Measurements from ENCODE around the gene GPR84. TPM values are rescaled to one million over a fixed set of nuclear protein-coding genes. Genes with fewer than 3 reads are reported as not detected.

Gene GPR84
- total and polyA plus RNA-seq, 9 of the 15 experiments (the other 6 are each of a cell fraction or from before 2014, with no cell fraction given) = 0.07 to 0.18 (median 0.11) TPM; not detected in 5

DNA sequence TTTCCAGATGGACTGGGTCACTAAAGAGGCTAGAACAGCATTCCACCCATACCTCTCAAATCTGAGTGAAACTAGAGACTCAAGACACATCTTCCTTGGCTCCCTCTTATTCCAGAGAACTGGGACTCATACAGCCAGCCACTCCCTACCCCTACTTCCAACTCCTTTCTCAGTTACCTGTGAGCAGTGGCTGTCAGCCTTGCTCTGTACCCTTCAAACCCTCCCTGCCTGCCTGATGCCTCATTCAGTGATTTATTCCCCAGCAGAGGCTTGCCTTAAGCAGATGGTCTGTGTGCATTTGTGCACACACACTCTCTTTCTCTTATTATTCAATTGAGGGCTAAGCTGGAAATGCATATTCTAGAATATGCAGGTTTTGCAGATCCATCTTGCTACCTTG, 14.6 kb downstream of the GPR84 start:
- ChIA-PET CTCF (ENCODE audit: low intra/inter-chr PET ratio) (interaction anchor here (0.9 kb wide), 1 partner anchor 13 kb away, joined by 3 read pairs; no protein-coding TSS in a partner anchor), POLR2A (interaction anchor here (0.6 to 5.6 kb wide), 6 partner anchors 9 to 171 kb away, joined by 3 to 43 read pairs (median 3); no protein-coding TSS in a partner anchor)
- in situ Hi-C loops (cut with MboI) = no loop called here
- Histone ChIP-seq H3K9me3 (replicated peaks; ENCODE audit: control insufficient read depth, insufficient read depth, low read depth, low read length) (no peaks in the 10 kb centered on the region), H3K4me2 (ENCODE audit: insufficient read depth, low read length) (no peak overlapping the region), H2AFZ (ENCODE audit: low read depth, low read length) (no peak overlapping the region), H3K4me1 (replicated peaks in 1 of 2; ENCODE audit: control insufficient read depth in 2 of 2, insufficient read depth in 2 of 2, low read length in 2 of 2) (peaks cover 26 to 34% of the 10 kb centered on the region in 2 experiments), H3K9me1 (ENCODE audit: control insufficient read depth, insufficient read depth, low read length) (no peaks in the 10 kb centered on the region), H3K27ac (ENCODE audit: extremely low read depth, low read depth, low read length) (no peak overlapping the region), H3K36me3 (ENCODE audit: control insufficient read depth, insufficient read depth, low read length) (peaks cover 72% of the 10 kb centered on the region), H3K79me2 (ENCODE audit: control insufficient read depth, insufficient read depth, low read length) (no peaks in the 10 kb centered on the region), H3K4me3 (no peak overlapping the region), H3K9ac (ENCODE audit: insufficient read depth in 1 of 2, low read depth in 2 of 2, low read length in 2 of 2) (no peak overlapping the region), H4K20me1 (replicated peaks; ENCODE audit: control insufficient read depth, insufficient read depth, low read length) (no peaks in the 10 kb centered on the region), H3K27me3 (ENCODE audit: control insufficient read depth in 2 of 2, insufficient read depth in 2 of 2, low read length in 2 of 2) (no peaks in the 10 kb centered on the region)
- DNase-seq (ENCODE audit: extremely low read depth in 1 of 4, low spot score in 3 of 4) = no peak
- FAIRE-seq = no peak
- intact Hi-C loops (cut with micrococcal nuclease) = no loop called here
- no TSS peak for BruUV-seq (replicated peaks)
- ATAC-seq = no peak
- TF ChIP-seq ZNF224 (CRISPR knock-in tag; IDR thresholded peaks at IDR 0.05) (no peak), ZNF282 (CRISPR knock-in tag; IDR thresholded peaks at IDR 0.05) (no peak)
- TF ChIP-seq, protein P1, sequence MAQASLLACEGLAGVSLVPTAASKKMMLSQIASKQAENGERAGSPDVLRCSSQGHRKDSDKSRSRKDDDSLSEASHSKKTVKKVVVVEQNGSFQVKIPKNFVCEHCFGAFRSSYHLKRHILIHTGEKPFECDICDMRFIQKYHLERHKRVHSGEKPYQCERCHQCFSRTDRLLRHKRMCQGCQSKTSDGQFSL (CRISPR knock-in tag; IDR thresholded peaks at IDR 0.05) = no peak
- TF ChIP-seq, protein P1 (tag; IDR thresholded peaks at IDR 0.05) = no peak
- TF ChIP-seq, protein P2, sequence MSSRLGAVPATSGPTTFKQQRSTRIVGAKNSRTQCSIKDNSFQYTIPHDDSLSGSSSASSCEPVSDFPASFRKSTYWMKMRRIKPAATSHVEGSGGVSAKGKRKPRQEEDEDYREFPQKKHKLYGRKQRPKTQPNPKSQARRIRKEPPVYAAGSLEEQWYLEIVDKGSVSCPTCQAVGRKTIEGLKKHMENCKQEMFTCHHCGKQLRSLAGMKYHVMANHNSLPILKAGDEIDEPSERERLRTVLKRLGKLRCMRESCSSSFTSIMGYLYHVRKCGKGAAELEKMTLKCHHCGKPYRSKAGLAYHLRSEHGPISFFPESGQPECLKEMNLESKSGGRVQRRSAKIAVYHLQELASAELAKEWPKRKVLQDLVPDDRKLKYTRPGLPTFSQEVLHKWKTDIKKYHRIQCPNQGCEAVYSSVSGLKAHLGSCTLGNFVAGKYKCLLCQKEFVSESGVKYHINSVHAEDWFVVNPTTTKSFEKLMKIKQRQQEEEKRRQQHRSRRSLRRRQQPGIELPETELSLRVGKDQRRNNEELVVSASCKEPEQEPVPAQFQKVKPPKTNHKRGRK (tag; IDR thresholded peaks at IDR 0.05) = no peak

Measured in K562 (cell line).